ENCODE measurements around the gene JAM2.

DNA sequence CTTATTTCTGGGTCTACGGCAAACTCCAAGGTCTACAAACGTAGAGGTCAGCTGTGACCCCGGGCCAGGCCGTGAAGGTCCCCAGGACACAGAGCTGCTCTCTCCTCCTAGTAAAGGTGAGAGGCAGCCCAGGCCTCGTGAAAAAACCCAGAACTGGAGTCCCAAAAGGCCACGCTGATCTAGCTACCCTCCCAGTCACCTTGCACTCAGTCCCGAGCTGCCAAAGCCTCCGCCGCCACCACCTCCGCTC lies 95.5 kb downstream of the JAM2 start:
- peak; percentile 98 to 99 for TF ChIP-seq POLR2A (IDR thresholded peaks at IDR 0.05)
- TF ChIP-seq, protein P1, sequence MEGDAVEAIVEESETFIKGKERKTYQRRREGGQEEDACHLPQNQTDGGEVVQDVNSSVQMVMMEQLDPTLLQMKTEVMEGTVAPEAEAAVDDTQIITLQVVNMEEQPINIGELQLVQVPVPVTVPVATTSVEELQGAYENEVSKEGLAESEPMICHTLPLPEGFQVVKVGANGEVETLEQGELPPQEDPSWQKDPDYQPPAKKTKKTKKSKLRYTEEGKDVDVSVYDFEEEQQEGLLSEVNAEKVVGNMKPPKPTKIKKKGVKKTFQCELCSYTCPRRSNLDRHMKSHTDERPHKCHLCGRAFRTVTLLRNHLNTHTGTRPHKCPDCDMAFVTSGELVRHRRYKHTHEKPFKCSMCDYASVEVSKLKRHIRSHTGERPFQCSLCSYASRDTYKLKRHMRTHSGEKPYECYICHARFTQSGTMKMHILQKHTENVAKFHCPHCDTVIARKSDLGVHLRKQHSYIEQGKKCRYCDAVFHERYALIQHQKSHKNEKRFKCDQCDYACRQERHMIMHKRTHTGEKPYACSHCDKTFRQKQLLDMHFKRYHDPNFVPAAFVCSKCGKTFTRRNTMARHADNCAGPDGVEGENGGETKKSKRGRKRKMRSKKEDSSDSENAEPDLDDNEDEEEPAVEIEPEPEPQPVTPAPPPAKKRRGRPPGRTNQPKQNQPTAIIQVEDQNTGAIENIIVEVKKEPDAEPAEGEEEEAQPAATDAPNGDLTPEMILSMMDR (IDR thresholded peaks at IDR 0.05 in 4 of 5, conservative IDR thresholded peaks at IDR 0.05 in 1 of 5) = no peak

Measured in gastrocnemius medialis (tissue), 4 donors.